Muscle of back (tissue), 11 donors: ENCODE results near the gene BCL2L14. TPM values are rescaled to one million over a fixed set of nuclear protein-coding genes. Genes with fewer than 3 reads are reported as not detected.
A peak's percentile ranks its signal among the peaks of the same experiment; 100 is the strongest.
"Not testable (repeated sequence)": the region's sequence is repeated elsewhere in the genome, so short reads cannot be mapped to it uniquely, and the experiment has no call there.

Experiments
- DNase-seq, 3 donors: peaks; one replicate each; pipeline versions ENCODE4 v3.0.0 to v3.0.0-alpha.2; 2013
- polyA plus RNA-seq, 10 donors: library from polyadenylated mRNA; unstranded; fragments of 120-200 nt; gene quantifications; one replicate each; pipeline ENCODE4 v1.2.1, GENCODE V29; 2013; ENCODE audit not compliant: insufficient read length in 10 of 10

The BCL2L14 gene
- polyA plus RNA-seq, 10 donors: 0.17 to 0.22 (median 0.18) TPM; not detected in 5

DNA sequence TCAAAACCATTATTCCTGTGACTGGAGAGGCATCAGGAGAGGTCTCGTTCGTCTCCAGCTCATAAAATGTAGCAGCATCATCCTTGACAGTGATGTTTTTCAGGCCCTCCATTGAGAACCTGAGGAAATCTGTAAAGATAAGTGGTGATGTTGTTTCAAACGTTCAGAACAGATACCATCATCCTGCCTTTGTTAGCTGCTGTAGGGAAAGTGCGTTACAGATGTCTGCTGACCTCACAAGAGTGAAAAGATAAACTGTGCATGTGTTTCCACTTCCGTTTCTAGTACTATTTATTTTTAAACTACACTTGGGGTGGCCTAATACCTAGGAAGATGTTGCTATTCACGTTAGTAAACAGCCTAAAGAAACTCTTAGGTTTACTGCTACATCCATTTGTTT, 28.4 kb downstream of the BCL2L14 start:
- no peak for DNase-seq

DNA sequence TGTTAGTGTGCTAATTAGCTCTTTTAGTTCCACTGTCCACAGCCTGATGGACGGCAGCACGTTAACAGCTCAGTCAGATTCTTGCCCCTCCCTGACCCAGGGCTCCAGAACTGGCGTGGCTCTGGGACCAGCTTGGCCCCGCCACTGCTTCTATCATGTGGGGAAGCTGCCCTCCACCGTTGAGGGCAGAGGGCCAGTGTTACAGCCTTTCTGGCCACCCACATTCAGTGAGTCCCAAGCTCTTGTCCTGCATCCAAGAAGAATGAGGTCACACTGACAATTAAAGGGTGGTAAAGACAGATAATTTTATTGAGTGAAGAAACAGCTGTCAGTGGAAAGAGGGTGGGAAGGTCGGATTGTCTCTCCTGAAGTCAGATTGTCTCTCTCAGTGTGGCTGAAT, 36.9 kb downstream of the BCL2L14 start:
- DNase-seq: no peak

DNA sequence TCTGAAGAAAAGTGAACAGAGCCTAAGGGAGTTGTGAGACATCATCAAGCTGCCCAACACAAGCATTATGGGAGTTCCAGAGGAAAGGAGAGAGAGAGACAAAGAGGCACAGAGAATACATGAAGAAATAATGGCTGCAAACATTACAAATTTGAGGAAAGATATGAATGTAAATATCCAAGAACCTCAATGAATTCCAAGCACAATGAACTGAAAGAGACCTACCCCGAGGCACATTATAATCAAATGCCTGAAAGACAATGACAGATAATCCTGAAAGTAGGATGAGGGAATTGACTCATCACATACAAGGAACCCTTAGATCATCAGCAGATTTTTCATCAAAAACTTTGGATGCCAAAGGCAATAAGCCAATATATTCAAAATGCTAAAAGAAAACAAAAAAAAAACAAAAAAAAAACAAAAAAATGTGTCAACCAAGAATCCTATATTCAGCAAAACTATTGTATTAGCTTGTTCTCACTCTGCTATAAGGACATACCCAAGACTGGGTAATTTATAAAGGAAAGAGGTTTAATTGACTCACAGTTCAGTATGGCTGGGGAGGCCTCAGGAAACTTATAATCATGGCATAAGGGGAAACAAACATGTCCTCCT, 37.8 kb downstream of the BCL2L14 start:
- no peak for DNase-seq

DNA sequence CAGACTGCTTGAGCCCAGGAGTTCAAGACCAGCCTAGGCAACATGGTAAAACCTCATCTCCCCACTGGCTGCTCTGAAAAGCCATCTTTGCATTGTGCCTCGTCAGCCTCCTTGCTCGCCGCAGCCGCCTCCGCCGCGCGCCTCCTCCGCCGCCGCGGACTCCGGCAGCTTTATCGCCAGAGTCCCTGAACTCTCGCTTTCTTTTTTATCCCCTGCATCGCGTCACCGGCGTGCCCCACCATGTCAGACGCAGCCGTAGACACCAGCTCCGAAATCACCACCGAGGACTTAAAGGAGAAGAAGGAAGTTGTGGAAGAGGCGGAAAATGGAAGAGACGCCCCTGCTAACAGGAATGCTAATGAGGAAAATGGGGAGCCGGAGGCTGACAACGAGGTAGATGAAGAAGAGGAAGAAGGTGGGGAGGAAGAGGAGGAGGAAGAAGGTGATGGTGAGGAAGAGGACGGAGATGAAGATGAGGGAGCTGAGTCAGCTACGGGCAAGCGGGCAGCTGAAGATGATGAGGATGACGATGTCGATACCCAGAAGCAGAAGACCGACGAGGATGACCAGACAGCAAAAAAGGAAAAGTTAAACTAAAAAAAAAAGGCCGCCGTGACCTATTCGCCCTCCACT, 40.3 kb downstream of the BCL2L14 start:
- DNase-seq: not testable (repeated sequence)

DNA sequence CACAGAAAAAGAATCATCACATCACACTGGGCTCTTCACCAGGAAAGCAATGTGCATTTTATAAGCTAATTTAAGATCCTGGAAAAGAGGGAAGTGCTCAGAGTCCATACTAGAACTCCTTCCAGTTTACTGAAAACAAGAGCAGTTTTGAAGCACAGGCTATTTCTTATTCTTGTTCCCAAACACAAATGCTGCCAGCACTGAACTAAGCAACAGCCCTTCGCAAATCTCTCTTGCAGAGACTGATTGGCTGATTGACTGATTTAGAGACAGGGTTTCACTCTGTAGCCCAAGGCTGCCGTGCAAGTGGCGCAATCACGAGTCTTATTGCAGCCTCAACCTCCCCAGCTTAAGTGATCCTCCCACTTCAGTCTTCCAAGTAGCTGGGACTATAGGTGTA, 44.8 kb downstream of the BCL2L14 start:
- peak in 2 of 3 donors; percentile 20 to 38 for DNase-seq

DNA sequence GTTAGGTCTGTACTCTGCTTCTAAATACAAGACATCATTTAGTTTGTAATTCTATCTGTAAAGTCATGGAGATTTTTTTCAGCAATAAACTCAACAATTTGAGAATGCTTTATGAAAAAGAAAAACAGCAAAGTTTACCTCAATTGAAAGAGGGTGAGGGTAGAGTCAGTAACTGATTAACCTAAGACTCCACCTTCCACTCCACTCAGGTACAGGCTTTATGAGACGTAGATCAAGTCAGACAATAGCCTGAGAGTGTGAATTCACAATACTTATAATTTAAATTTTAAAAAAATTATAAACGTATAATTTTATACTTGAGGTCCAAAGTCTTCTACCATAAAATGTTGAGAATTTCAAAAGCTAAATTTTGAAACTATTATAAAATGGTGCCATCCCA, 45.9 kb downstream of the BCL2L14 start:
- DNase-seq: no peak

DNA sequence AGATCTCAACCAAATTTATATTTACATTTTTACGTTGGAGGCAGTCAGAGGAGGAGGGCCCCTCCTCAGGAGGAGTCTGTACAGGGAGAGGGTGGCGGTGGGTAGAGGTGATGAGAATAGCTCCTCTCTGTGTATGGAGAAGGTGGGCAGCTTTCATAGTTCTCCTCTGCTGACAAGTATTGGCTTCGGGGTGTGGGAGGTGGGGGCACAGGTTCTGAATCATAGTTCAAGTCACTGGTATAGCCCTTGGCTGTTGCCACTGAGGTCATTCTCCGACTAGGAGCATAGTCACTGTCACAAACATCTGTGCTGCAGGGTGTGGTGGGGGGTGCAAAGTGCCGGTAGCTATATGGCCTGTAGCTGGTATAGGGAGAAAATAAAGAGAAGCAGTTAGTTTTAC, 50.3 kb downstream of the BCL2L14 start:
- no peak for DNase-seq

DNA sequence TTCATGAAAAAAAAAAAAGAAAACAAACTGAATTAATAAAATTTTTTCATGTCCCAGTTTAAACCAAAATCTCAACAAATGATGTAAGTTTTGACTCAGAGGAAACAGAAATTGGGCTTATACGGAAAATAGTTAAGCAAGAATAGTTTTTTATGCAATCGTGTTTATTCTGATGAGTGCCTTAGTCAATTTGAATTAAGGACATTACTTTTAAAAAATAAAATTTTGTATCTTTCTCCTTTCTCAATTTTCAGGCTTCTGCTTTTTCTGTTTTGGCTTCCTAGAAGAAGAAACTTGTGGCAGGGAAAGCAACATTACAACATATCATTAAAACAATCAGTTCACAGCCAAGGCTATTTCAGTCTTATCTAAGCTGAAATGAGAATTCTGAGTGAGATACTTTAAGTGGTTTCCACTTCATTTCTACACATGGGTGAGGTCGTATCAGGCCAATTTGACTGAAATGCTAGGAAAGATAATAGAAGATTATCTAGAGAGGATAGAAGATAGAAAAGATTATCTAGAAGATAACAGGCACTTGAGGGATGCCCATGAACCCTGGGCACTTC, 52.4 kb downstream of the BCL2L14 start:
- no peak for DNase-seq

DNA sequence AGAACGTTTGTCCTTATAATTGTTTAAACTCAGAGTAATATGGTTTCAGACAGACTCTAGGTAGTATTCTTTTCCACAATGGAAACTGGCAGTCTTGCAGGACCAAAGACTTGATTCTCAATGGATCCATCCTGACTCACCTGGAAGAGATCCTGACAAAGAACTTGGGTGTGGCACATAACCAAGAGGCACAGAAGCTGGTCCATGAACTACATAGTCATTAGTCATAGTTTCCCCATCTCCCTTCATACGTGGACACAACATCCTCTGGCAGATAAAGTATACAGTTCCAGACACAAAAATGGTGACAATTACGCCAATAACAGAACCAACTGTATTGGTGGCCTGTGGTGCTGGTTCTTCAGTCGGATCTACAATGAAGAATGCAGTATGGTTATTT, 55.8 kb downstream of the BCL2L14 start:
- DNase-seq: no peak

DNA sequence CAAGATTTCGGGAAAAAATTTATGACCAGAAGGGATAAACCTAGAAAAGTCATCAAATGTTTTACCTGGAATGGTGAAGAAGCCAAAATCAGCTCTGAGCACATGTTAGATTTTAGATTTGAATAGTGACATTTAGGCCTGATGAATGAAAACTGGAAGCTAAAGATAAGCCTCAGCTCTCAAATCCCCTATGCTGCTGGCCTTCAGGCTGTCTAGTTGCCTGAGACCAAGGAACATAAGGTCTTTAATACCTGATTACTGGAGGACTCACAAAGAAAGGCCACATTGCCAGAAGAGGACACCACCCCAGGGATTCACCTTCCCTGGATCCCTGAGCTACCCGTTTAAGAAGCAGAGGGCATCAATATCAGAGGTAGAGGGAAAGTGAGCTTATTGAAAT, 56.6 kb downstream of the BCL2L14 start:
- DNase-seq: no peak

DNA sequence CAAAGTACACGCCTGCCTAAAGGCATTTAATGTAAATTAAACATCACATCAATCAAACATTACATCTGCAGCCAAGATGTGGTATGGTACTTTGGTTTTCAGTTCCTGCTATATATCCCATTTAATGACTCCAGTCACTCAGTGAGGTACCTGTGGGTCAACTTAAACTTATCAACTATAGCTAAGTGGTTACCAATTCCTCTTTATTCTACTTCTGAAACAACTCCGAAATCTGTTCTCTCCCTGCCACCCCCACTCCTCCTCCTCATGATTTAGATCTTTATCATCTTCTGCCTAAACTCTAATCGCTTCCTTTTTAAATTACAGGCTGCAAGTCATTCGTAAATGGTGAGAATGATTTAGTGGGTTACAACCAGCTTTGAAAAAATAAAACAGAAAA, 57.9 kb downstream of the BCL2L14 start:
- DNase-seq: no peak

DNA sequence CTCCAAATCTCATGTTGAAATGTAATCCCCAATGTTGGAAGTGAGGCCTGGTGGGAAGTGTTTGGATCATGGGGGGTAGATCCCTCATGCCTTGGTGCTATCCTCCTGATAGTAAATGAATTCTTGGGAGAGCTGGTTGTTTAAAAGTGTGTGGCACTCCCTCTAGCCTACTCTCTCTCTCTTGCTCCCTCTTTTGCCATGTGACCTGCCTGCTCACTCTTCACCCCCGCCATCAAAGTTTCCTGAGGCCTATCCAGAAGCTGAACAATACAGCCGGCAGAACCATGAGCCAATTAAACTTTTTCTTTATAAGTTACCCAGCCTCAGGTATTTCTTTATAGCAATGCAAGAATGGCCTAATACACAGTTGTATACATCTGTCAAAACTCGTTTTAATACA, 62.5 kb downstream of the BCL2L14 start:
- no peak for DNase-seq

DNA sequence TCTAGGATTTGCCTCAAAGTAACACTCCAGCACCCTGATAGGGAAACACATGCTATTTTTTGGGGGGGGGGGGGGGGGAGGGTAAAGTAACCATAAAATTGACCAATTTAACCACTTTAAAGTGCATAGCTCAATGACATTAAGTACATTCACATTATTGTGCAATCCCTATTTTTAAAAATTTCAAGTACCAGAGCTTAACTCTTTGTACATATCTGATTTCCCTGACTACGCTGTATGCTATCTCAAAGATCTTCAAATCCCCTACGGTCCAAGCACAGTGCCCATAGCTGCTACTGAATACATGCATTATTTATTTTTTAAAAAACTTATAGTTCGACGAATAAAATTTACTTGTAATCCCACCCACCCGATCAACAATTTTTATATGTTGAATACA, 63.0 kb downstream of the BCL2L14 start:
- no peak for DNase-seq

DNA sequence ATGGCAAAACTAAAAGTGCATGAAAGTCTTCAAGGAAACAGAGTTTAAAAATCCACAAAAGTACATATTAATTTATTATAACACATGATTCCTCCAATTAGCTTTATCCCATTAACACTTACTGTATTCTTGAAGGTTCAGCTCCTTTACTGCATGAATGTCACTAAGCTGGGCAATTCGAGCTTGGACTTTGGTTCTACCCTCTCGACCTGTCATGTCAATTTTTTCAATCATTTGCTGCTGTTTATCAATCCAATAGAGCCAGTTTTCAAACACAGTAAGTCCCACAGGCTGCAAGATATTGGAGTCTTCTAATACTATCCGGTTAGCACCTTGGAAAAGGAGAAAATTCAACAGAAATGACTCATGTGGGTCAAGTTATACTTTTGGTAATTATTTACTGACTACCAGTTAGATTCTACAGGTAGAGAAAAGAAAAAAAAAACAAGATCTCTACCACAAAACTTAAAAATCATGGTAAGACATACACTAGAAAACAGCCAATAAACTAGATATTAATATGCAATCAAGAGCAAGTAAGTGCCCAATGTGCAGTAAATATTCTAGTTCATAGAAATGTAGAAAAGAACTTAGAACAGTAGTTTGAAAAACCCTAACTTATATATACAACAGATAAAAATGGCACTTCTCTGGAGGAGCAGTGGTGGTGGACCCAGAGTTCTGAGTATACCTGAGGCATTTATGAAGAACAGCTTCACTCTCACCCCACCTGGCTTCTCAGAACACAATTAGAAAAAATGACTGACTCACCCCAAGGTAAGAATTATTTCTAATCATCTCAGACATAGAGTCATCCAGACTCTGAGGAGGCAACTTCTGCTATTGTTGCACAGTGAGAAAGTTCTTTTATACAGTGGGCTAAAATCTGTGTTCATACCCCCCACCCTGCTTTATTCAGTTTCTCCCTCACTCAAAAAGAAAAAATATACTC, 67.7 kb downstream of the BCL2L14 start:
- DNase-seq: no peak

DNA sequence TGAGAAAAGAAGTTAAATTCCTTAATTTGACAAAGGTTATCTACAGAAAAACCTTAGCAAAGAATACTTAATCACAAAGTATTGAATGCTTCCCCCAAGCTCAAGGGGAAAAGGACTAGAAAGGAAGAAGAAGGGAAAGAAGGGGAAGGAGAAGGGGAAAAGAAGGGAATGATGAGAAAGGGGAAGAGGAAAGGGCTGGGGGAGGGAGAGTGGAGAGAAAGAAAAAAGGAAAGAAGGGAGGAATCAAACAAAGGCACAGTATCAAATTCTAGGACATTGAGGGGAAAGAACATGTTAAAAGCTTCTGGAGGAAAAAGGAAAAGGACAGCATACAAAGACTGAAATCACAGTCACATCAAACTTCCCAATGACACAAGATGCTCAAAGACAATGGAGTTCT, 70.3 kb downstream of the BCL2L14 start:
- DNase-seq: no peak

DNA sequence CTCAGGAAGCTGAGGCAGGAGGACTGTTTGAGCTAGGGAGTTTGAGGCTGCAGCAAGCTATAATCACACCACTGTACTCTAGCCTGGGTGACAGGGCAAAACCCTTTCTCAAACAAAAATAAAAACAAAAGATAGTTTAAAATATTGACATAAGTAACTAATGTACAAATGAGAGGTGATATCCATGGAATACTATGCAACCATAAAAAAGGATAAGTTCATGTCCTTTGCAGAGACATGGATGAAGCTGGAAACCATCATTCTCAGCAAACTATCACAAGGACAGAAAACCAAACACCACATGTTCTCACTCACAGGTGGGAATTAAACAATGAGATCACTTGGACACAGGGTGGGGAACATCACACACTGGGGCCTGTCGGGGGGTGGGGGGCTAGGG, 73.8 kb downstream of the BCL2L14 start:
- not testable (repeated sequence) for DNase-seq

DNA sequence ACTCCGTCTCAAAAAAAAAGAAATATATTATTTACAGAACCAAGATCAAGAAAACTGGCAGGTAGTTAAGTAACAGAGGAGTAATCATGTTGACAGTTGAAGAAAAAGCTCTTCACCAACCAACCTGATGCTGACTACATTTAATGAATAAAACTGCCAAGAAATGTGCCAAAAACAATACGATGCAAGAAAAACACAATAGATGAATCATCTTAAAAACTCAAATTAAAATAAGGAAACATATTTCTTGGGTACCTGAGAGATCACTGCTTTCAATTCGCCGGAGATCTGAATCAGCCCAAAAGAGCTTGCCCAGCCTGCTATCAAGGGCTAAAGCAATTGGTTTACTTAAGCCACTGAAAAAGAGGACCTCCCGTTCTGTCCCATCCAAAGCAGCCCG, 76.4 kb downstream of the BCL2L14 start:
- DNase-seq: no peak

Other genes with a start within 250 kb of the BCL2L14 start
- 10 to 100 TPM; 27.8 to 37.0 (median 33.6) TPM for gene LRP6, start 196.1 kb downstream of the BCL2L14 start, polyA plus RNA-seq